Measurements from ENCODE around the gene TIMM21. TPM values are rescaled to one million over a fixed set of nuclear protein-coding genes. Genes with fewer than 3 reads are reported as not detected.

TIMM21 gene
- polyA plus RNA-seq, 1 donor (not counting 4 experiments of a cell fraction or from before 2014, with no cell fraction given) = 76.0 TPM

DNA sequence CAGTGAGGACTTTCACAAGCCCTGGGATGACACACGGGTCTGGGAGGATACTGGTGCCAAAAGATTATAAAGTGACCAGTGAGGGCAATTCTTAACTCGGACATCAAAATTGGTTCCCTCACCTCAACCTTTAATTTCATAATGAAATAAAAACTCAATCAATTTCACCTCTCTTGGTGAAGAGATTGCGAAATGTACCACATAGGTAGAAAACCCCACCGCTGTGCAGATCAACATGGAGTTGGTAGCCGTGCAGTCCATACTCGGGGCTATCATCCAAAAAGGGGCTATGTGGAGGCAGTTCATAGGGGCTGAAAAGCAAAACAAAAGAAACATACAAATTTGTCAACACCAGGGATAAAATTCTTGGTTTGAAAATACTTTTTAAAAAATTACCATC, 25.1 kb upstream of the TIMM21 start:
- peaks cover 2% of the 10 kb centered on the region for H3K27me3 ChIP-seq (ENCODE audit: control insufficient read depth, extremely low read depth, insufficient read depth, low read length)
- no peak for FAIRE-seq
- H3K27ac ChIP-seq (ENCODE audit: control insufficient read depth, insufficient read depth, low read length) = no peak overlapping the region
- H3K36me3 ChIP-seq (ENCODE audit: control insufficient read depth in 2 of 2, extremely low read depth in 1 of 2, insufficient read depth in 2 of 2, low read length in 2 of 2) = no peaks in the 10 kb centered on the region
- no peaks in the 10 kb centered on the region for H3K79me2 ChIP-seq (ENCODE audit: control insufficient read depth, insufficient read depth, low read length)
- no peaks in the 10 kb centered on the region for H3K9me3 ChIP-seq (ENCODE audit: control insufficient read depth, low read depth, low read length)
- no peaks in the 10 kb centered on the region for H3K9me1 ChIP-seq (ENCODE audit: control insufficient read depth, extremely low read depth, insufficient read depth, low read length)
- no peaks in the 10 kb centered on the region for H3K4me1 ChIP-seq (ENCODE audit: control insufficient read depth, extremely low read depth, insufficient read depth, low read length)
- no peak overlapping the region for H3K9ac ChIP-seq (ENCODE audit: control insufficient read depth, extremely low read depth, insufficient read depth, low read length)
- TF ChIP-seq, protein P1, sequence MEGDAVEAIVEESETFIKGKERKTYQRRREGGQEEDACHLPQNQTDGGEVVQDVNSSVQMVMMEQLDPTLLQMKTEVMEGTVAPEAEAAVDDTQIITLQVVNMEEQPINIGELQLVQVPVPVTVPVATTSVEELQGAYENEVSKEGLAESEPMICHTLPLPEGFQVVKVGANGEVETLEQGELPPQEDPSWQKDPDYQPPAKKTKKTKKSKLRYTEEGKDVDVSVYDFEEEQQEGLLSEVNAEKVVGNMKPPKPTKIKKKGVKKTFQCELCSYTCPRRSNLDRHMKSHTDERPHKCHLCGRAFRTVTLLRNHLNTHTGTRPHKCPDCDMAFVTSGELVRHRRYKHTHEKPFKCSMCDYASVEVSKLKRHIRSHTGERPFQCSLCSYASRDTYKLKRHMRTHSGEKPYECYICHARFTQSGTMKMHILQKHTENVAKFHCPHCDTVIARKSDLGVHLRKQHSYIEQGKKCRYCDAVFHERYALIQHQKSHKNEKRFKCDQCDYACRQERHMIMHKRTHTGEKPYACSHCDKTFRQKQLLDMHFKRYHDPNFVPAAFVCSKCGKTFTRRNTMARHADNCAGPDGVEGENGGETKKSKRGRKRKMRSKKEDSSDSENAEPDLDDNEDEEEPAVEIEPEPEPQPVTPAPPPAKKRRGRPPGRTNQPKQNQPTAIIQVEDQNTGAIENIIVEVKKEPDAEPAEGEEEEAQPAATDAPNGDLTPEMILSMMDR (optimal IDR thresholded peaks at IDR 0.05 in 1 of 3, IDR thresholded peaks at IDR 0.05 in 1 of 3, conservative IDR thresholded peaks at IDR 0.05 in 1 of 3; ENCODE audit: extremely low read depth in 1 of 3, insufficient read depth in 2 of 3, low read length in 3 of 3) = no peak
- no peak for TF ChIP-seq EZH2 (IDR thresholded peaks at IDR 0.05; ENCODE audit: low read length)
- no peaks in the 10 kb centered on the region for H4K20me1 ChIP-seq (ENCODE audit: control insufficient read depth, extremely low read depth, insufficient read depth, low read length)
- peak overlapping the region; percentile 41 for H3K4me2 ChIP-seq (ENCODE audit: control insufficient read depth, extremely low read depth, insufficient read depth, low read depth, low read length)
- dilution Hi-C loops (cut with MboI; ENCODE audit: extremely low pct_ligation_motif_present, low sequenced_read_pairs) = no loop called here
- no peak overlapping the region for H2AFZ ChIP-seq (ENCODE audit: control insufficient read depth, low read length)
- no peak for DNase-seq (ENCODE audit: low read depth, low spot score)
- no peak overlapping the region for H3K4me3 ChIP-seq (ENCODE audit: control insufficient read depth in 2 of 3, extremely low read depth in 1 of 3, insufficient read depth in 2 of 3, low read depth in 1 of 3, low read length in 3 of 3)

DNA sequence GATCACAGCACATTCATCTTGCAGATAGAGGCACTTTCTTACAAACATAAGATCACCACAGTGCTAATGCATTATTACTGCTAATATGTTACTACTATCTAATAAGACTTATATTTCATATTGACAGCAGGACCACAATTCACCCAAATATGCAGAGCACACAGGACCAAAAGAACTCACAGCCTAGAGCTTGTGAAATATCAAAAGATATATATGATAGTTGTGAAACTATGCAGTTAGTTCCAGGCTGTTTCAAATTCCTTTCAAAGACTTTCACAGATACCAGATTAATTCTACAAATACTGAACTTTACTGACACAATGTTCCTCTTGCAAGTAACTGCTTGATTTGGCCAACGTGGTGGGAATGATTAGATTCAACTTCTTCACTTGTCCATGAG, 23.7 kb upstream of the TIMM21 start:
- no peak overlapping the region for H3K9ac ChIP-seq (ENCODE audit: control insufficient read depth, extremely low read depth, insufficient read depth, low read length)
- FAIRE-seq (no peak), DNase-seq (ENCODE audit: low read depth, low spot score) (no peak)
- no peaks in the 10 kb centered on the region for H3K36me3 ChIP-seq (ENCODE audit: control insufficient read depth in 2 of 2, extremely low read depth in 1 of 2, insufficient read depth in 2 of 2, low read length in 2 of 2)
- no peaks in the 10 kb centered on the region for H3K4me1 ChIP-seq (ENCODE audit: control insufficient read depth, extremely low read depth, insufficient read depth, low read length)
- no peaks in the 10 kb centered on the region for H3K9me1 ChIP-seq (ENCODE audit: control insufficient read depth, extremely low read depth, insufficient read depth, low read length)
- H3K4me3 ChIP-seq (ENCODE audit: control insufficient read depth in 2 of 3, extremely low read depth in 1 of 3, insufficient read depth in 2 of 3, low read depth in 1 of 3, low read length in 3 of 3) = no peak overlapping the region
- H3K9me3 ChIP-seq (ENCODE audit: control insufficient read depth, low read depth, low read length) = no peaks in the 10 kb centered on the region
- TF ChIP-seq, protein P1 (optimal IDR thresholded peaks at IDR 0.05 in 1 of 3, IDR thresholded peaks at IDR 0.05 in 1 of 3, conservative IDR thresholded peaks at IDR 0.05 in 1 of 3; ENCODE audit: extremely low read depth in 1 of 3, insufficient read depth in 2 of 3, low read length in 3 of 3) = no peak
- no peak for TF ChIP-seq EZH2 (IDR thresholded peaks at IDR 0.05; ENCODE audit: low read length)
- H3K4me2 ChIP-seq (ENCODE audit: control insufficient read depth, extremely low read depth, insufficient read depth, low read depth, low read length) = no peak overlapping the region
- no peak overlapping the region for H2AFZ ChIP-seq (ENCODE audit: control insufficient read depth, low read length)
- no peaks in the 10 kb centered on the region for H3K79me2 ChIP-seq (ENCODE audit: control insufficient read depth, insufficient read depth, low read length)
- H3K27me3 ChIP-seq (ENCODE audit: control insufficient read depth, extremely low read depth, insufficient read depth, low read length) = peaks cover 2% of the 10 kb centered on the region
- dilution Hi-C loops (cut with MboI; ENCODE audit: extremely low pct_ligation_motif_present, low sequenced_read_pairs) = no loop called here
- H3K27ac ChIP-seq (ENCODE audit: control insufficient read depth, insufficient read depth, low read length) = no peak overlapping the region
- H4K20me1 ChIP-seq (ENCODE audit: control insufficient read depth, extremely low read depth, insufficient read depth, low read length) = no peaks in the 10 kb centered on the region
